HG02588 (cell line): Measurements from ENCODE around the gene SPNS2.

Experiments used
- ATAC-seq: cut with Tn5 transposase; IDR thresholded peaks from one replicate; pipeline ENCODE4 v1.9.1; 2021; ENCODE audit warnings: mild to moderate bottlenecking, moderate library complexity; ENCODE audit not compliant: unreplicated experiment

SPNS2 gene

GRCh38 chr17:4498461-4499397, at the start of gene SPNS2:
Gene SPNS2 (plus strand): TSS chr17:4498881. CDS start chr17:4499048, 167 bp downstream.
- peak; percentile 61 for ATAC-seq

DNA sequence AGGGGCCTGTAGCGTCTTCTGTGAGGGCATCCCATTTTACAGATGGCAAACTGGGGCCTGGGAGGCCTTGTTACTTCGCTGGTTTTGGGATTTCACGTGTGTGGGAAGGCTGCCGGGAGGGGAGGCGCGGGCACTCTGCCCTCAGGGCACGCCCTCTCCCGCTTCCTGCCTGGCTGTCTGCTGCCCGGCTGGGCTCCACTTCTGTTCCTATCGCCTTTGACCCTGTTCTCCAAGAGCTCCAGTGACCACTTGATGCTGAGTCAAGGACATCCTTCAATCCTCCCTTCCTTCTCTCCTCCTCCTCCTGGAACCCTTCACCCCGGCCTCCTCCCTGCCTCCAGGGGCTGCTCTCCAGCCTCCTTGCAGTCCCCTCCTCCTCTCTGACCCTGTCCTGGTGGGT, 48.9 kb upstream of the SPNS2 start:
- no peak for ATAC-seq

DNA sequence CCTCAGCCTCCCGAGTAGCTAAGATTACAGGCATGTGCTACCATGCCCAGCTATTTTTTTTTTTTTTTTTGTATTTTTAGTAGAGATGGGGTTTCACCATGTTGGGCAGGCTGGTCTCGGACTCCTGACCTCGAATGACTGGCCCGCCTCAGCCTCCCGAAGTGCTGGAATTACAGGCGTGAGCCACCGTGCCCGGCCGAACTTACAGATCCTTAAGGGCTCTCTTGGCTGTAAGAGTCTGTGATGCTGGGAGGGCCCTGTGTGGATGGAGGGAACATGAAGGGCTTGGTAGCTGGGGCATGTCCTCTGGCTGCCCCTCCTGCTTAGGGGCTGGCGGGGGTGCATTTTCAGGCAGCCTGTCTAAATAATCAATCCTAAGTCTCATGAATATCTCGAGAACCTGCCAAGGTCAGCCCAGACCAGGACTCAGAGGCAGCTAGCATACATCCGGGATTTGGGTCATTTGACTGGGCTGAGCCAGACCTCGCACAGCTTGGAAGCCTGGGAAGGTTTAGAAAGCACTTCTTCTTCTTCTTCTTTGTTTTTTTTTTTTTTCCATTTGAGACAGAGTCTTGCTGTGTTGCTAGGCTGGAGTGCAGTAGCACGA, 47.9 kb upstream of the SPNS2 start:
- ATAC-seq = no peak

DNA sequence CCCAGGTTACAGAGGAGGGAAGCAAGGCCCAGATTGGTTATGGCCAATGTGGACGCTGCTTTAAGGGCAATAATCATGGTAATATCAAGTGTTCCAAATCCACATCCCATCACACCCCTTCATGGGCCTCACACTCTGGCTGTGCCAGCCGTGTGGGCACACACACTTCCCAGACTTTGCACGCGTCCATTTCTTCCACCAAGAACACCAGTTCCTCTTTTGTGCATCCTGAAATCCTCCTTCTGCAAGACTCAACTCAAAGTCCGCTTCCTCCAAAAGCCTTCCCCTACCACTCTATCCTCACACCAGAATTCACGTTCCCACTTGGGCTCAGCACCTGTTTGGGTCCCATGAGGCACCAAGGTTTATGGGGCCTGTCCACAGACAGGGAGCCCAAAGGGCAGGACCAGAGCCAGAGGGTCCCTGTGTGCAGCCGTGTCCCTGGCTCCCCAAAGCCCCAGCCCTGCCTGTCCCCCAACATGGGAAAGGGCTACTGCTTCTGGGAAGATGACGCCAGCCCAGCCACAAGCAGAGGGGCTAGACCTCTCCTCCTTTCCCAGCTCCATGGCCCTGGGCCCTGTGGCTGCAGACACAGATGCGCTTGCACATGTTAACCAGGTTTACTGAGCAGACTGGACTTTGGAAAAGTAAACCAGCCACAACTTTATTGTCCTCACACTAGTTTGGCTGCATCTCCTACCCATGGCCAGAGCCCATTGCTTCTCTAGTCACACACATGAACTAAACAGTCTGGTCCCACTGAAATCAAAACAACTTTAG, 44.7 kb upstream of the SPNS2 start:
- ATAC-seq = no peak

GRCh38 chr17:4460661-4461060, 38.0 kb upstream of the SPNS2 start:
- ATAC-seq = no peak

DNA sequence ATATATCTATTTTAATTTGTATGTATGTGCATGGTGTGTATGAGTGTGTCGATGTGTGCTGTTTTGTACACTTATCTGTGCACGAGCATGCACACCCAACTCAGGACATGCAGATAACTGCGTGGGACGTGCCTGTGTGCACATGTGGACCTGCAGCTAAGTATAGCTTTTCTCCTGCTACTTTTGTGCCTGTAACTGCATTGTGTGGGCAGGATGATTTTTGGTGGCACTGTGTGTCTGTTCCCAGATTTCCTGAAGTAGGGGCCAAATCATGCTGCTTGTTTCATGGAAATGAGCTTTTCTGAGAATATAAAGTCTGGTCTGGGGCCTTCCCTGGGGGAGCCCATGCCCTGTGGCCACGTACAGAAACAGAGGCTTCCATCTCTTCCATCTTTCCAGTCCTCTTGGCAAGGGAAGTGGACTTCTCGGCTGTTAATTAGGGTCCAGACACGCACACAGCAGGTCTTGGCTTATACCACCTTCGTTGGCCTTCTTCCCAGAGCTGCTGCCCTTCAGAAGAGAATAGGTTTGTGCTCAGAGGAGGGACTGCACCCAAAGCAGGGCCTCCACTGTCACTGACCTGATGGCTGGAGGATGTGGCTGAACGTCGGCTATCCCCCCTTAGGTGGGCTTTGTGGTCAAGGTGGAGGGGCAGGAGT, 34.7 kb upstream of the SPNS2 start:
- no peak for ATAC-seq

- ATAC-seq = no peak
These were observed 32.9 kb upstream of the SPNS2 start for GRCh38 chr17:4465786-4466185.

- no peak for ATAC-seq
These were observed 31.4 kb upstream of the SPNS2 start for GRCh38 chr17:4467287-4467686.

DNA sequence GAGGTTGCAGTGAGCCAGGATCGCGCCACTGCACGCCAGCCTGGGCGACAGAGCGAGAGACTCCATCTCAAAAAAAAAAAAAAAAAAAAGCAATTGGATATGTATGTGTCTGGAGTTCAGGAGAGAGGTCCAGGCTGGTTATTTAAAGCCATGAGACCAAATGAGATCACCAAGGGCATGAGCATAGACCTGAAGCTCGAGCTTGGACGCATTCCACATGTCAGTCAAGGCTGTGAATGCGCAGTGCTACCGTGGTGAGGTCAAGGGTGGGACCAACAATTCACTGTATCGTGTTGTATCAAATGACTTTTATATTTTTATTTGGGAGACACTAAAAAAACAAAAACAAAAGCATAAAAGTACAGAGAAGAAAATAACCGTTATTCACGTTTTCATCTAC, 29.1 kb upstream of the SPNS2 start:
- ATAC-seq = no peak

DNA sequence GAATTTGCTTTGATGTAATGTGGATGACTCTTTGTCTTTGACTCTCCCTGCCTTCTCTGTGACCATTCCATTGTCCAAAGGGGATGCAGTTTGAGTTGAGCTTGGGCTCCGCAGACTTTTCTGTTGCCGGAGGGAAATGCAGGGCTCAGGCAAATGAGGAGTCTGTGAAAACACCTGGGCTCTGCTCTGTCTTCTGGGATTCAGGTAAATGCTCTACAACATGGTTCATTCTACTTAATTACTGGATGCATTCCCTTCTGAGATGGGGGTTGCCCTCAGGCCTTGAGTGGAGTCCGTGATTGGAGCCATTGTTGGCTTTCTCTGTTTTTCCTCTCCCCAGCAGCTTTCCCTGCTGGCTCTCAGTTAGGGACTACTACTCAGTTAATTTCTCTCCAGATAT, 26.4 kb upstream of the SPNS2 start:
- no peak for ATAC-seq

- no peak for ATAC-seq
These were observed 24.6 kb upstream of the SPNS2 start for GRCh38 chr17:4474093-4474492.

- ATAC-seq = no peak
These were observed 23.7 kb upstream of the SPNS2 start for GRCh38 chr17:4475001-4475400.

DNA sequence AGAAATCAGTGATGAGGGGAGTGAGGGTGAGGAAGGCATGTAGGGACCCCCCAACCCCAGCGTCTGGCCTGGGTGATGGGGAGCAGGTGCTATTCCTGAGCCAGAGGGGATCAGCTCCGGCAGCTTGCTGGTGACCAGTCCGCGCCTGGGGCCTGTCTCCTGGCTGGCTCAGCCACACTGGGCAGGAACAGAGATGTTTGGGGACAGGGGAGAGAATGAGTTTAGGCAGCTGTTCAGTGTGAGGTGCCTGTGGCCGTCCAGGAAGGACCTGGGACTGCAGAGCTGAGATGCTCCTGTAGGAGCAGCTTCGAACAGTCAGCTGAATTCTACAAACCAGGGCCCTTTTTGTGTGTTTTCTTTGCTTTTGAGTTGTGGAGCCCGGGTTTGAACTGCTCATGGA, 23.2 kb upstream of the SPNS2 start:
- no peak for ATAC-seq

- no peak for ATAC-seq
These were observed 22.7 kb upstream of the SPNS2 start for GRCh38 chr17:4476017-4476416.

- no peak for ATAC-seq
These were observed 22.1 kb upstream of the SPNS2 start for GRCh38 chr17:4476511-4477070.

DNA sequence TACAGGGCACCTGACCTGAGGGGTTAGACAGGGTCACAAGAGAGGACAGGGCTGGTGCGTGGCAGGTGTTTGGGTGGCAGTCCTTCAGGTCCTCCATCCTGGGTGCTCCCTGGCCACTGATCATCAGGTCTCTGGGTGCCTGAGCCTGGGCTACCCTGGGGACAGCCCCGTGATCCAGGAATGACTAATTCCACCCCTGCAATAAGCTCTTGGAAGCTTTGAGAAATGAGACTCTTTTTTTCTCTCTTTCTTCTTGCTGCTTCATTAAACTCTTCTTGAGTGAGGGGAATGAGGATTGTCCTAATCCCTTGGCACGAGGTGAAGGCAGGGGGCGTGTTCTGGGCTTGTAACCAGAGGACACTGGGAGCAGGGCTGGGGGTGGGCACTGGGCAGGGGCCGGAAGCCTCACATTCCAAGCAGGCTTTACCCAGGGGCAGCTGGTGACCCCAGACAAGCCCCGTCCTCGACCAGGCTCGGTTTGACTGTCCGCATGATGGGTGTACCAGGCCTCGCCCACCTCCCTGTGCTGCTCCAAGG, 21.4 kb upstream of the SPNS2 start:
- no peak for ATAC-seq

DNA sequence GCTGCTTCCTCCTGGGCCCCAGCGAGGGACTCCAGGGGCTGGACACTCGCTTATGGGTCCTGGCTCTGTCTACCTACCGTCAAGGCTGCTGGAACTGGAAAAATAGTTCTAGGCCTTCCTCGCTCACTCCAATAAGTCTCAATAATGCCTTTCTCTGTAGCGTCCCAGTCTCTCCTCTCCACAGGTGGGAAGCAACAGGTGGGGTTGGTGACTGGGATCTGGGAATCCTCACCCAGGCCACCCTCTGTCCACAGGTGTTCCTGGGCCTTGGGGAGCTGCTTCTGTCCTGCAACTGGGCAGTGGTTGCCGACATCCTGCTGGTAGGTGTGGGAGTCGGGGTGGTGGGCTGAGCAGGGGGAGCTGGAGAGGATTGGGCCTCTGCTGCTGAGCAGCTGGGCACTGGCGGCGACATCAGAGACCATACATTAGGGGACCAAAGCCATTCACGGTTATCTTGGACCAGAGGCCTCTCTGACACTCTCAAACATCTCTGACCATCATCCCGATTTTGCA, 20.3 kb upstream of the SPNS2 start:
- no peak for ATAC-seq

DNA sequence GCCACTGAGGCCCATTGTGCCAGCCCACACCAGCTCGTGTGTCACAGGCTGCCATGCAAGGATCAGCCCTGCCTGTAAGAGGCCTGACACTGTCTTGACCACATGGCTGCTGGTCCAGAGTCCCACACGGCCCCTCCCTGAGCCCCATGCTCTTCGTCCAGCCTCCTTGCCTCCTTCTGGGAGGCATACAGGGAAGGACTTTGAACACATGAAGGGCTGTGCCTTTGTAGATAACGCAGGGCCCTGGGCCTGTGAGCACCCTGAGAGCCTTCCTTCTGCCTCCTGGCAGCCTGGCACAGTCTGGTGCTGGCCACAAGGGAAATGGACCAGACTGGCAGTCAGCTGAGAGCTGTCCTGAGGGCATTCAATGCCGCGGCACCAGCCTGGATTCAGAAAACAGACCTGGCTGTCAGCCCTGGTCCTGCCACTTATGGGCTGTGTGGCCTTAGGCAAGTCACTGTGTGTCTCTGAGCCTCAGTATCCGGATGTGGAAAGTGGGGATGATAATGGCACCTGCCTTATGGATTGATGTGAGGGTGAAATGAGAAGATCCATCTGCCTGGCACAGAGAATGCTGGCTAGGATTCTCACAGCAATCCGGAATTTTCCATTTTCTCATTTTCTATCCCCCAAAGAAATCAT, 19.2 kb upstream of the SPNS2 start:
- no peak for ATAC-seq

DNA sequence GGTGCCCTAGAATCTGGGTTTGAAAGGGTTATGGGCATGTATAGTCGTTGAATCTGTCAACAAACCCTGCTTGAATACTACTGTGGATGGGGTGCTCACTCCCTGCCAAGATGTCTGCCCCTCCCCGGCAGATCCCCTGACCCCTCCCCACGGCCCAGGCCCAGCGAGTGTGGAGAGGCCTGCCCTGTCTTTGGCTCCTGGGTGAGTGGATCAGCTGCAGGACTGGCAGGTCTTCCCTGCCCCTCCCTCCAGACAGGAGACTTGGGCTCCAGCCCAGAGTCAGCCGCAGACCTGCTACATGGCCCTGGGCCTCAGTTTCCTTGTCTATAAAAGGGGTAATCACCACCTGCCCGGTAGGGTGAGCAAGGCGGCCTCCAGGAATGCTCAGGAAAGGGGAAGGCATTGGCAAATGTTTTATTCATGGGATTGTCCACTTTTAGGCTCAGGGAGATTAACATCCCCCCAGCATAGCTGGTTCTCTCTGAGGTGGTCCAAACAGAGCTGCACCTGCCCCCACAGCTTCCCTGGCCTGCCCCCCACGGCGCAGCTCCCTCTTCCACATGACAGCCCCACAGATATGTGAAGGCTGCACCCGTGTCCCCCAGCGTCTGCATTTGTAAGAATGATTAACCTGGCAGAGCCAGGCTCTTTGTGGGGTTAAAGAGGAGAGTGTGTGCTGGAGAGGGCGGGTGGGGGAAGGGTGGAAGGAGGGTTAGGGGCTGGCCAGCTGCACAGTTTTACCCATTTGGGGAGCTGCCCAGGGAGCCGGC, 18.5 kb upstream of the SPNS2 start:
- ATAC-seq = no peak
